Measurements from ENCODE around the gene C16orf95.
"Not testable (repeated sequence)": the region's sequence is repeated elsewhere in the genome, so short reads cannot be mapped to it uniquely, and the experiment has no call there.

Gene C16orf95

DNA sequence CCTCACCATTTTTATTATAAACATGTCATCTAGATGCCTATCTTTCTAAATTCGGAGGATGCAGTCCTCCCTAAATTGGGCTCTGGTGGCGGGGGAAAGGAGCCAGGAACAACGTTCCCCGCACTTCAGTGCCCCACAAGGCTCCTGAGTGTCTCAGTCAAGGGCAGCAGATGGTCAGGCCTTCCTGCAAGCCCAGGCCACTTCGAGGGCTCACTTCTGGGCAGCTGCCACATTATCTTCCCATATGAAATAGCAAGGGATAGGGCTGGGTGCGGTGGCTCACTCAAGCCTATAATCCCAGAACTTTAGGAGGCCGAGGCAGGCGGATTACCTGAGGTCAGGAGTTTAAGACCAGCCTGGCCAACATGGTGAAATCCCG lies 34.1 kb upstream of the C16orf95 start:
- H3K4me1 Mint-ChIP-seq = peaks cover 12% of the 10 kb centered on the region
- DNase-seq (ENCODE audit: low spot score in 2 of 2) (no peak), ATAC-seq (no peak)
- peaks cover 32% of the 10 kb centered on the region for H3K36me3 Mint-ChIP-seq
- no peak overlapping the region for H3K4me3 Mint-ChIP-seq
- no peak overlapping the region for H3K27ac Mint-ChIP-seq
- H3K9me3 Mint-ChIP-seq = no peaks in the 10 kb centered on the region

DNA sequence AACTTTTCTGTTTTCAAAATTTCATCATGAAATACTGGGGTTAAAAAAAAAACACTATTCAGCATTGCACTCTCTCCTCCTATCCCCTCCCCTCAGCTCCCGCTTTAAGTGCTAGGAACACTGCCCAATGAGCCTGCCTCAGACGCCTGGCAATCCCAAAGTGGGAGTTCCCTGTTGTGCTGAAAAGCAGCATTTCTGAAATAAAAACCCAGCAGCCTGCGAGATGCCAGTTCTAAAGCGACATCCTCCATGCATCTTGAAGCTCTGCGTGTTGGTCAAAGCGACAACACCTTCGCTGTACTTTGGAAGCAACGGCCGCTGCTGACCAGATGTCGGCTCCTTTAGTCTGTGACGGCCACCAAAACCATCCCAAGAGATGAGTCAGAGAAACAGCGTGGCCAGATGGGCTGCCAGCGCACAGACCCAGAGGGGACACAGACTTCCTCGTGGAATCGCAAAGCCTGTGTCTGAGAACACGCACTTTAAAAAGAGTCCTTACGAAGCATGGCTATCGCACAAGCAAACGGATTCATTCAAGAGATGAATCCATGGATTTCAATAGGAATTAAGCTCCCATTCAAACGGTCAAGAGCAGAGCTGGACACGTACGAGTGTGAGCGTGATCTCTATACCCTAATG lies 33.6 kb upstream of the C16orf95 start:
- Mint-ChIP-seq H3K36me3 (peaks cover 32% of the 10 kb centered on the region), H3K4me3 (no peak overlapping the region), H3K27ac (no peak overlapping the region), H3K9me3 (no peaks in the 10 kb centered on the region), H3K4me1 (peaks cover 13% of the 10 kb centered on the region)
- ATAC-seq (no peak), DNase-seq (ENCODE audit: low spot score in 2 of 2) (no peak)

DNA sequence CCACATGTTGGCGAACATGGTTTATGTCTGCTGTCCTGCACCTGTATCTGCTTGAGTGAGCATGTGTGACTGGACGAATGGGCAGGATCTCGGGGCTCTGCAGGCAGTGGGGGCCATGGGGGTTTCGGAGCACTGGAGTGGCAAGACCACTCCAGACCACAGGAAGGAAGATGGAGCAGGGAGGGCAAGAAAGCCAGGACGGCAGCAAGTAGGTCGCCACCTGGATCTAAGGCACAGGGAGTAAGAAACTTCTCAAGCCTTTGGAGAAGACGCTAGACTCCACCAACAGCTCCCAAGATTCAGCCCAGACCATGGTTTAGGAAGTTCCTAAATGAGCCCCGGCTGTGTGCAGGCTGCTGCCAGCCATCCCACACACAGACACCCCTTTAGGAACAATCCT lies 32.8 kb upstream of the C16orf95 start:
- Mint-ChIP-seq H3K27ac (no peak overlapping the region), H3K36me3 (peaks cover 39% of the 10 kb centered on the region), H3K4me3 (no peak overlapping the region), H3K9me3 (no peaks in the 10 kb centered on the region), H3K4me1 (peaks cover 21% of the 10 kb centered on the region)
- no peak for DNase-seq (ENCODE audit: low spot score in 2 of 2)
- no peak for ATAC-seq

DNA sequence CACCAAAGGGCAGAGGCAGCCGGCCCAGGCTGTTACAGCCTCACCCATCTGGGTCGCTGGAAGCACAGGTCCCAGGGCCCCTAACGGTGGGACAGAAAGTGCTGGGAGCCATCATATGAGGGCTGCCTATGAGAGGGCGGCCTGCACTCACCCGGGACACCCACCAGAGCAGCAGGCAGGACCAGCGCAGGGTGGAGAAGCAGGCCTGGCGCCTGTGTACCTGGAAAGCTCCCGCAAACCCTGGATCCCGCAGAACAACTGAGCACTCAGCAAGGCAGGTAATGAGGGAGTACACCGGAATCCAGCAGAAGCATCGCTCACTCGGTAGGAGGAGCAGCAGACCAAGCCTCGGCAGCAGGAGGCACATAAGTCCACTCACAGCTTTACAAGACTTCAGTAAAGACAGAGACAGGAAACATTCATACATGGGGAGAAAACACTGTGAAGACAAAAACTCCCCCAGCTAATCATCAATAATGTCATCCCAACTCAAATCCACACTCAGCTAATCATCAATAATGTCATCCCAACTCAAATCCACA lies 31.5 kb upstream of the C16orf95 start:
- Mint-ChIP-seq H3K27ac (peak overlapping the region; percentile 63), H3K4me1 (peaks cover 24% of the 10 kb centered on the region), H3K36me3 (peaks cover 50% of the 10 kb centered on the region), H3K9me3 (no peaks in the 10 kb centered on the region), H3K4me3 (no peak overlapping the region)
- DNase-seq (ENCODE audit: low spot score in 2 of 2) (no peak), ATAC-seq (no peak)

DNA sequence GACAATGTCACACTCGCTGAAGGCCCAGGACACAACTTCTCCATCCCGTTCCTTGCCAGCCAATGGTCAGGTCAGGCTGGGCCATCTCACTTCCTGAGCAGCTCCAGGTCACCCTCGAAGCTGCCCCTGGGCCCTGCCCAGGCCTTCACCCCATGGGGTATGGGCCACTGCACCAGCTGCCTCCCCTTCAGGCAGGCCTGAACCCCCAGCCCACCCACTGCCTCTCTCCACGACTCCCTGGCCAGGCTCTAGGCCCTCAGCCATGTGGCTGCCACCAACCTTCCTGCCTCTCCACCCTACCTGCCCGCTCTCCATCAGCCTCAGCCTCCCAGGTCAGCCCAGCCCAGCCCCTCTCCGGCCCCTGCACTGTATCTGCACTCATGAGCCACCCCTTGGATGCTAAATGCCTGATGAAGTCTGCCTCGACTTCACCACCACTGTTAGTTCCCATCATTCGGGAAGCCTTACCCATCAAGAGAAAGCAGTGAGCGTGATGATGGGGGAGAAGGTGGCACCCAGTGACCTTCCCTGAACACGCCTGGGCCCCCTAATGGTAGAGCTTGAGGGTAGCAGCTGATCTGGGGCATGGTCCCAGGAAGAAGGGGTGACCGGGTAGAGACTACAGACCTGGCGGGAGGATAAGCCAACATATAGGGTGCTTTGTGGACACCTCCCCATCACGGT lies 30.9 kb upstream of the C16orf95 start:
- Mint-ChIP-seq H3K36me3 (peaks cover 56% of the 10 kb centered on the region), H3K4me3 (no peak overlapping the region), H3K9me3 (no peaks in the 10 kb centered on the region), H3K4me1 (peaks cover 24% of the 10 kb centered on the region), H3K27ac (peak overlapping the region; percentile 63)
- no peak for ATAC-seq
- DNase-seq (ENCODE audit: low spot score in 2 of 2) = no peak

DNA sequence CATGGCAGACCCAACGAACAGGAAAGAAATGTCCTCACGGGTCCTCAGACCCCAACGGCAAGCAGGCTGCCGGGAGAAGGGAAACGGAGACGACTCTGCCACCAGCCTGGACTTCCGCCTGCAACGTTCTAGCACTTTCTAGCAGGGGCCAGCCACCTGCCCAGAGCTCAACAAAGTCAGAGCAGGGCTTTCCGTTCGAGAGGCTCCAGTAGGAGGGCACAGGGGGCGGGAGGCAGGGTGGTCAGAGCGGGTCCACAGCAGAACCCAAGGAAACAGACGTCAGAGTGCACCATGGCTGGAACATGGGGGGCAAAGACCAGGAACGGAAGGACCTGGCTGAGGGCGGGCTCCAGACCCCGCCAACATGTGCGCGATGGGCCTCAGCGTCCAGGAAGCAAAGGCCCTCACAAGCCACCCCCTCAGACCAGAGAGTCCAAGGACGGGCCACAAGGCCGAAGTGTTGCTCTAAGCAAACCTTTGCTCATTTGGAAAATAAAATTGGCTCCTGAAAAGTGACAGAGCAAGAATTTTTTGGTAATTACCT lies 29.4 kb upstream of the C16orf95 start:
- peak overlapping the region; percentile 89 for H3K27ac Mint-ChIP-seq

DNA sequence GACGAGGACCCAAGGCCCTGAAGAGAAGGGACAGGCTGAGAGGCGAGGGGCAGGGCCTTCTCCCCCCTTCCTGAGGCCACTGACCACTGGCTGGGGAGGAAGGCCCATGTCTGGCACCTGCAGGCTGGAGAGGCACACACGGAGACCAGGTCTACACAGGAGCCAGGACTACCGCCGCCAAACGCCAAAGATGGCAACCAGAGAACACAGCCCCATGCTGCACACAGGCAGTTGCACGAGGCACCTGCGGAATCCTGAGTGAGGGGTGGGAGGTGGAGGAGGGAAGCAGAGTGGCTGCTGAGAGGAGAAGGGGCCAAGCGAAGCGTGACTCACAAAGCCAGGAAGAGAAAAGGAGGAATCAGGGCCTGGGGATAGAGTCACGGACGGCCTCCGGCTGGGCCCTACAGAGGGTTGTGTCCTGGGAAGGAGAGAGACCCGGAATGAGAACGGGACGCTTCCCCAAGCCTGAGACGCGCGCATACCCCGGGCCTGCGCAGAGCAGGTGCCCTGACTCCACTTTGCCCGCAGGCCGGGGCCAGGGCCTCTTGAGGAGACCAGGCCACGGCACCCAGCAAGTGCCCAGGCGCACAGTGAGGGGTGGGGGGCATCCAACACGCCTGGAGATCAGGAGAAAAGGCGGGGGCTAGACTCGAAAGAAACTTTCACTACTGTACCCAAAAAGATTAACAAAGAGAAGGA lies 28.7 kb upstream of the C16orf95 start:
- no peak for DNase-seq (ENCODE audit: low spot score in 2 of 2)
- Mint-ChIP-seq H3K9me3 (no peaks in the 10 kb centered on the region), H3K36me3 (peaks cover 75% of the 10 kb centered on the region), H3K4me1 (peaks cover 24% of the 10 kb centered on the region), H3K27ac (peak overlapping the region; percentile 89), H3K4me3 (peak overlapping the region; percentile 51)
- no peak for ATAC-seq

More for the DNA sequence above, 29.4 kb upstream of the C16orf95 start:
- H3K36me3 Mint-ChIP-seq = peaks cover 67% of the 10 kb centered on the region
- H3K4me3 Mint-ChIP-seq = no peak overlapping the region
- H3K9me3 Mint-ChIP-seq = no peaks in the 10 kb centered on the region
- DNase-seq (ENCODE audit: low spot score in 2 of 2) (no peak), ATAC-seq (no peak)
- peaks cover 24% of the 10 kb centered on the region for H3K4me1 Mint-ChIP-seq

DNA sequence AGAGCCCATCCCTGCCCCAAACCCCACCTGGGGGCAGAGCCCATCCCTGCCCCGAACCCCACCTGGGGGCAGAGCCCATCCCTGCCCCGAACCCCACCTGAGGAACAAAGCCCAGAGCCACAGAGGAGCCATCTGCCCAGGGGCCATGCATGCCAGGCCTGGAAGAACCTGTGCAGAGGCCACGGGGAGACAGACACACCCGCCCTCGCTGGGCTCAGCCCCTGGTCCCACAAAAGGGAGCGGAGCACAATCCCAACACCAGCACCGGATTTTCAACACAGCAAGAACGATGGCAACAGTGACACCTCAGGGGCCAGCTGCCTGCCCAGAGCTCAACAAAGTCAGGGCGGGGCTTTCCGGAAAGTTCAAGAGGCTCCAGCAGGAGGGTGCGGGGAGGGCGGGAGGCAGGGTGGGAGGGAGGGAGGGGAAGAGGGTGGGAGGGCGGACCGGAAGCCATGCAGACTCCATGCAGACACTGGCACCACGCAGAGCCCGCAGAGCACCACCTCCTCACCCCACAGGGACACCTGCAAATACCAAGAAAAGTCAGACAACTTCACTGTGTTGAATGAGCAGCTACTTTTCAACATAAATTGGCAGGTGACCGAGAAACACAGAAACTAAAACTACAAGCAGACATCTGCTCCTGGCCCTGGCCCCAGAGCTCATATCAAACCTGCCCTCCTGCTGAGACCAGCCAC lies 27.9 kb upstream of the C16orf95 start:
- H3K36me3 Mint-ChIP-seq = peaks cover 82% of the 10 kb centered on the region
- peaks cover 24% of the 10 kb centered on the region for H3K4me1 Mint-ChIP-seq
- DNase-seq (ENCODE audit: low spot score in 2 of 2) = peak in 1 of 2 donors; percentile 52
- peak overlapping the region; percentile 89 for H3K27ac Mint-ChIP-seq
- ATAC-seq = peak; percentile 75
- H3K4me3 Mint-ChIP-seq = peak overlapping the region; percentile 51
- H3K9me3 Mint-ChIP-seq = no peaks in the 10 kb centered on the region

DNA sequence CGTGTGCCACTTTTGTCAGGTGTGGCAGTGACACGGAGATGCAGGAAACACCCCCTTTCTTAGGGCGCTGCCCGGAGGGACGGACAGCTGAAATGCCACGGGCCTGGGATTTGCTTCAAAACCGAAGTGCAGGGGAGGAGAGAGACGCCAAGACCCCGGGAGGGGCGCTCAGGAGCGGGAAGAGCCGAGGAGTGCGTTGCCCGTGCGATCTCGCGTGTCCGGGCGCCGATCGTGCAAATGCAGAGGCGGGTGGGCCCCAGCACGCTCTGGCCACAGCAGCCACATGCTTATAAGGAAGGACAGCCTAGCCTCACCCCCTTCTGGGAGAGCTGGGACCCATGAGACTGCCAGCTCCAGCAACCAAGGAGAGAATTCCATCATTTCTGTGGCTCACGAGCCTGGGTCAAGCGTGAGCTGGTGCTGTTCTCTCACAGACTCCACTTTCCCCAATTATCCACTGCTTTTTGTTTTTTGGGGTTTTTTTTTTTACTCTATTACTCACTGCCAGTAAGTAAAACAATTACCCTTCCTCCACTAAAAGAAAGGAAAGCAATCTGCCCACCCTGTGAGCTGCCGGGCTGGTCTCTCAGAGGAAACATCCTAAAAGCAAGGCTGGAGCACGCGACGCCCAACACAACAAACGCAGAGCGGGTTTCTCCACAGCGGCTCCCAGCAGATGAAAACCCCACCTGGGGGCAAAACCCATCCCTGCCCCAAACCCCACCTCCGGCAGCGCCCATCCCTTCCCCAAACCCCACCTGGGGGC lies 27.2 kb upstream of the C16orf95 start:
- H3K4me3 Mint-ChIP-seq = peak overlapping the region; percentile 51
- peaks cover 24% of the 10 kb centered on the region for H3K4me1 Mint-ChIP-seq
- peak overlapping the region; percentile 89 for H3K27ac Mint-ChIP-seq
- ATAC-seq = no peak
- DNase-seq (ENCODE audit: low spot score in 2 of 2) = no peak
- no peaks in the 10 kb centered on the region for H3K9me3 Mint-ChIP-seq
- H3K36me3 Mint-ChIP-seq = peaks cover 83% of the 10 kb centered on the region

DNA sequence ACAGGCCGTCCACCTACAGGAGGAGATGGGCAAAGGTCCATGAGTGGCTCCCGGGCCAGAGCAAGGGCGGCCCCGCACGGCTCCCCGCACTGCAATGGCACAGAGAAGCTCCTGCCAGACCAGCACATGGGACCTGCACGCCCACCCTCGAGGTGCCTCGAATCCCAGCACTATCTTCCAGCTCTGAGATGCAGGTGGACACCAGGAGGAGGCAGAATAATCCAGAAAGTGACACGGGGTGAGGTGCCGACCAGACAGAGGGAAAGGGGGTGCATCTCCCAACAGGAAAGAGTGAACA lies 26.5 kb upstream of the C16orf95 start:
- Mint-ChIP-seq H3K9me3 (no peaks in the 10 kb centered on the region), H3K27ac (peak overlapping the region; percentile 73), H3K4me1 (peaks cover 18% of the 10 kb centered on the region), H3K4me3 (no peak overlapping the region), H3K36me3 (peaks cover 87% of the 10 kb centered on the region)
- no peak for DNase-seq (ENCODE audit: low spot score in 2 of 2)
- ATAC-seq = no peak

DNA sequence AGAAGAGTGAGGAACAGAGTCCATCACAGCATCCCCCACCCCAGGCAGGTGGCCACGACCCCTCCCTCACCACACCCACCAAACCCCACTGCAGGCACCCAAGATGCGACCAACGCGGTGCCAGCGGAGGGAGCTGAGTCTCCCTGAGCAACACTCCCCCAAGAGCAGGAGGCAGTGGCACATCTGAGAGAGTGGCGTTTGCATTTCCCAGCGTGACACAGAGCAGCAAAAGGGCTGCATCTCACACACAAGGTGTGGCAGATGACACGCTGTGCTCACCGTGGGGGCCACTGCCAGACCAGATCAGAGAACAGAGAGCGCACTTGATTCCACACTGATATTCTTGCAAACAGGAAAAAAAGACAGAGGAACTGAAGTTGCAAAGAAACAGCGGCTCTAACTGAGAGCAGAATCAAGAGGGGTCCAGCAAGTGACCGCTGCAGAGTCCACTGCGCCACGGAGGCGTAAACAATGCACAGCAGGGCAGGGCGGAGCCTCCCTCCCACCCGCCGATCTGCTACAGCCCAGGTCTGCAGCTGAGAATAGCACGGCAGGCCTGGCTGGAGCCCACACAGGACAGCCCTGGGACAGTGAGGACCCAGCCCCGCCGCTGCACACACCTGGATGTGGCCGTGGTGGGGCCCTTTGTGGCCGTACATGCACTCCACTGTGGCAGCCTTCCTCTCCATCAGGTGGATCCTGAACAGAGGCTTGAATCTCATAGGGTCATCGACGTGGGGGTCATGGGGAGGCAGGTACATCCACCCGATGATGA lies 26.0 kb upstream of the C16orf95 start:
- no peak overlapping the region for H3K4me3 Mint-ChIP-seq
- H3K36me3 Mint-ChIP-seq = peaks cover 82% of the 10 kb centered on the region
- peak overlapping the region; percentile 73 for H3K27ac Mint-ChIP-seq
- H3K9me3 Mint-ChIP-seq = no peaks in the 10 kb centered on the region
- ATAC-seq = no peak
- peaks cover 13% of the 10 kb centered on the region for H3K4me1 Mint-ChIP-seq
- DNase-seq (ENCODE audit: low spot score in 2 of 2) = no peak

DNA sequence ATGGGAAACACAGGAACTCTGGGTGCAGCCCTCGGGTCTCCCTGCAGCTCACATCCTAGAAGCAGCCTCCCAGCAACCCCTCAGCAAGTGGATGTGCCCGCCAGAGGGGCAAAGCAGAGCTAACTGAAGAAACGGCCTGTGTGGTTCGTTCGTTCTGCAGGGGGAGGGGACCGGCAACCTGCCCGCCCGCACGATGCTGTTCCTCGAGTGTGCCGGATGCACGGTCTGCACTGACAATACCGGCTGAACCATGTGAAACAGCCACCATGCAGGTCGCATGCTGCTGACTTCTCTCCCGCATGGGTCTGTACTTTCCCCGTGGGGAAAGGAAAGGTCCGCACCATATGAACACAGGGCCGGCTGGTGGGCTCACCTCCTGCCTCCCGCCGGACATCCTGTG lies 25.3 kb upstream of the C16orf95 start:
- H3K9me3 Mint-ChIP-seq = no peaks in the 10 kb centered on the region
- peaks cover 80% of the 10 kb centered on the region for H3K36me3 Mint-ChIP-seq
- peaks cover 11% of the 10 kb centered on the region for H3K4me1 Mint-ChIP-seq
- DNase-seq (ENCODE audit: low spot score in 2 of 2) (no peak), ATAC-seq (no peak)
- no peak overlapping the region for H3K4me3 Mint-ChIP-seq
- no peak overlapping the region for H3K27ac Mint-ChIP-seq

DNA sequence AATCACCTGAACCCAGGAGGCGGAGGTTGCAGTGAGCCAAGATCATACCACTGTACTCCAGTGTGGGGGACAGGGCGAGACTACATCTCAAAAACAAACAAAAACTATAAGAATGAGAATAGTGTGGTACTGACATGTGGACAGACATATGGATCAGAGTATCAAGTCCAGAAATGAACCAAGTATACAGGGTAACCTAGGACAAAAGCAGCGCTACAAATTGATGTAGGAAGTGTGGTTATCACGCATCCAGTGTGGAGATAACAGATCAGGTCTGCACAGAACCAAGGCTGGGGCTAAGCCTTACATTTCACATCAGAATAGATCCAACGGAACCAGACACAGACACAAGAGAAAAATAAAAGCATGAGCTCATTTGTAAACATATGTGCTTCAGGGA lies 23.0 kb upstream of the C16orf95 start:
- no peak overlapping the region for H3K4me3 Mint-ChIP-seq
- peaks cover 80% of the 10 kb centered on the region for H3K36me3 Mint-ChIP-seq
- ATAC-seq (no peak), DNase-seq (ENCODE audit: low spot score in 2 of 2) (no peak)
- H3K9me3 Mint-ChIP-seq = no peaks in the 10 kb centered on the region
- H3K27ac Mint-ChIP-seq = peak overlapping the region; percentile 78
- peaks cover 4% of the 10 kb centered on the region for H3K4me1 Mint-ChIP-seq

DNA sequence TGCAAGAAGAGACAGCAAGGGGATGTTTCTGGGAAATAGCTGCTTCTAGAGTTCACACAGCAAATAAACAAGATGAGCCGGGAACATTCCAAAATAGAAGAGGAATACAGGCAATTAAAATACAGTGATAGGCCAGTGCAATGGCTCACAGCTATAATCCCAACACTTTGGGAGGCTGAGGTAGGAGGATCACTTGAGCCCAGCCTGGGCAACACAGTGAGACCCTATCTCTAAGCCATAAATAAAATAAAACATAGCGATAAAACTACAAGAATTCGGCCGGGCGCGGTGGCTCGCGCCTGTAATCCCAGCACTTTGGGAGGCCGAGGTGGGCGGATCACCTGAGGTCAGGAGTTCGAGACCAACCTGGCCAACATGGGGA lies 22.5 kb upstream of the C16orf95 start:
- ATAC-seq; H3K9me3 Mint-ChIP-seq; DNase-seq (ENCODE audit: low spot score in 2 of 2); H3K4me1 Mint-ChIP-seq; H3K4me3 Mint-ChIP-seq: not testable (repeated sequence)
- H3K36me3 Mint-ChIP-seq = peaks cover 79% of the 10 kb centered on the region
- peak overlapping the region; percentile 78 for H3K27ac Mint-ChIP-seq
